ENCODE results near the gene HDAC8. TPM values are rescaled to one million over a fixed set of nuclear protein-coding genes. Genes with fewer than 3 reads are reported as not detected.

HDAC8 gene
- total RNA-seq, 1 experiment from 2014 or later = 21.4 TPM

GRCh38 chrX:72305286-72306084 is 267.2 kb downstream of the HDAC8 start, which contains the start of gene CITED1:
CITED1 (minus strand) TSS chrX:72305914; CDS start chrX:72302869, 3,045 bp downstream.
- WGBS (ENCODE audit: extremely low coverage, insufficient read length, low lambda C conversion rate) = no CpG with 5 or more reads among the region's 68 CpGs
- DNase-seq = peak; percentile 40
- Histone ChIP-seq H3K23ac (ENCODE audit: insufficient read length, low read depth, low read length) (no peak within 1 kb of the TSS), H3K79me1 (ENCODE audit: insufficient read depth, low read depth, low read length, poor library complexity, severe bottlenecking) (no peaks in the 10 kb centered on the region), H2BK5ac (ENCODE audit: insufficient read length, low read length) (no peak within 1 kb of the TSS), H4K8ac (replicated peaks; ENCODE audit: insufficient read length, low read depth, low read length) (no peak within 1 kb of the TSS), H4K5ac (ENCODE audit: insufficient read length, low read depth, low read length) (no peak within 1 kb of the TSS), H3K14ac (ENCODE audit: insufficient read depth, low read length) (no peak within 1 kb of the TSS), H3K9ac (ENCODE audit: extremely low read depth, insufficient read length, low read length) (no peak within 1 kb of the TSS), H3K27me3 (ENCODE audit: insufficient read depth, low read length) (peaks cover 57% of the 10 kb centered on the region), H3K27ac (ENCODE audit: insufficient read length, low read depth, low read length) (no peak within 1 kb of the TSS), H2BK12ac (ENCODE audit: insufficient read length, low read depth, low read length) (no peak within 1 kb of the TSS), H3K23me2 (ENCODE audit: insufficient read length, low read depth, low read length, poor library complexity, severe bottlenecking) (peaks cover 27% of the 10 kb centered on the region), H3K56ac (ENCODE audit: insufficient read length, low read depth, low read length) (no peak within 1 kb of the TSS), H3K9me3 (ENCODE audit: control insufficient read depth, low read depth, low read length) (peaks cover 6% of the 10 kb centered on the region), H3K4me2 (ENCODE audit: insufficient read depth, insufficient read length, low read length) (peak within 1 kb of the TSS; percentile 70), H3K4me1 (ENCODE audit: insufficient read depth, low read length) (no peaks in the 10 kb centered on the region; the same call in 1 of the 2 replicates), H4K20me1 (ENCODE audit: control insufficient read depth, insufficient read depth, insufficient read length) (no peaks in the 10 kb centered on the region), H3K4ac (ENCODE audit: low read depth, low read length) (no peak within 1 kb of the TSS), H3K18ac (ENCODE audit: insufficient read length, low read depth, low read length) (no peak within 1 kb of the TSS), H2BK20ac (ENCODE audit: low read depth, low read length, poor library complexity, severe bottlenecking) (no peak within 1 kb of the TSS), H4K91ac (ENCODE audit: insufficient read length, low read depth, low read length) (no peak within 1 kb of the TSS), H2BK15ac (ENCODE audit: low read depth, low read length) (no peak within 1 kb of the TSS; the same call in 1 of the 2 replicates), H3K79me2 (ENCODE audit: insufficient read depth, low read length) (no peaks in the 10 kb centered on the region), H2BK120ac (ENCODE audit: low read depth, low read length, poor library complexity, severe bottlenecking) (no peak within 1 kb of the TSS), H3T11ph (ENCODE audit: low read length) (no peak within 1 kb of the TSS), H2AK5ac (ENCODE audit: insufficient read length, low read length) (no peak within 1 kb of the TSS), H2AFZ (ENCODE audit: low read length) (no peak within 1 kb of the TSS)
- peaks cover 14 to 19% of the 10 kb centered on the region in 2 experiments for H3K4me1 Mint-ChIP-seq
- peak within 1 kb of the TSS; percentile 67 to 88 for H3K4me3 Mint-ChIP-seq
- TF ChIP-seq, protein P1, sequence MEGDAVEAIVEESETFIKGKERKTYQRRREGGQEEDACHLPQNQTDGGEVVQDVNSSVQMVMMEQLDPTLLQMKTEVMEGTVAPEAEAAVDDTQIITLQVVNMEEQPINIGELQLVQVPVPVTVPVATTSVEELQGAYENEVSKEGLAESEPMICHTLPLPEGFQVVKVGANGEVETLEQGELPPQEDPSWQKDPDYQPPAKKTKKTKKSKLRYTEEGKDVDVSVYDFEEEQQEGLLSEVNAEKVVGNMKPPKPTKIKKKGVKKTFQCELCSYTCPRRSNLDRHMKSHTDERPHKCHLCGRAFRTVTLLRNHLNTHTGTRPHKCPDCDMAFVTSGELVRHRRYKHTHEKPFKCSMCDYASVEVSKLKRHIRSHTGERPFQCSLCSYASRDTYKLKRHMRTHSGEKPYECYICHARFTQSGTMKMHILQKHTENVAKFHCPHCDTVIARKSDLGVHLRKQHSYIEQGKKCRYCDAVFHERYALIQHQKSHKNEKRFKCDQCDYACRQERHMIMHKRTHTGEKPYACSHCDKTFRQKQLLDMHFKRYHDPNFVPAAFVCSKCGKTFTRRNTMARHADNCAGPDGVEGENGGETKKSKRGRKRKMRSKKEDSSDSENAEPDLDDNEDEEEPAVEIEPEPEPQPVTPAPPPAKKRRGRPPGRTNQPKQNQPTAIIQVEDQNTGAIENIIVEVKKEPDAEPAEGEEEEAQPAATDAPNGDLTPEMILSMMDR (conservative IDR thresholded peaks at IDR 0.05) = no peak
- peaks cover 0 to 7% (median 7%) of the 10 kb centered on the region in 3 experiments; a peak in 5 of 7 replicates for H3K36me3 Mint-ChIP-seq (ENCODE audit: insufficient read depth in 1 of 3, low read depth in 3 of 3)
- H3K27me3 Mint-ChIP-seq (ENCODE audit: low read depth) = peaks cover 95% of the 10 kb centered on the region
- H3K27ac Mint-ChIP-seq = no peak within 1 kb of the TSS
- peaks cover 60 to 71% of the 10 kb centered on the region in 2 experiments for H3K9me3 Mint-ChIP-seq
